Activated naive CD4-positive, alpha-beta T cell treated with anti-CD3 and anti-CD28 coated beads for 36 hours (primary cell): Measurements from ENCODE around the gene HAPLN1. TPM values are rescaled to one million over a fixed set of nuclear protein-coding genes. Genes with fewer than 3 reads are reported as not detected.
"Not testable (repeated sequence)": the region's sequence is repeated elsewhere in the genome, so short reads cannot be mapped to it uniquely, and the experiment has no call there.

Experiments used
- CTCF ChIA-PET: fragments of 350-600 bp; sonication (Branson Sonifier 250); formaldehyde crosslinking; loops from one replicate; lab custom pipeline; 2021; ENCODE audit warnings: antibody characterized with exemption; lab: Charles Lee
- DNase-seq: peaks from one replicate; pipeline ENCODE4 v3.0.0-alpha.2; 2020
- H3K27ac Mint-ChIP-seq: one replicate; pipeline ENCODE4 v1.8.0; 2021; ENCODE audit warnings: mild to moderate bottlenecking, mixed read lengths
- H3K27me3 Mint-ChIP-seq: one replicate; pipeline ENCODE4 v1.8.0; 2021; ENCODE audit warnings: low read depth, mixed read lengths
- H3K36me3 Mint-ChIP-seq: one replicate; pipeline ENCODE4 v1.8.0; 2021; ENCODE audit warnings: low read depth, mixed read lengths
- H3K4me1 Mint-ChIP-seq: one replicate; pipeline ENCODE4 v1.8.0; 2021; ENCODE audit warnings: low read depth, mixed read lengths
- H3K4me3 Mint-ChIP-seq: one replicate; pipeline ENCODE4 v1.8.0; 2021; ENCODE audit warnings: mild to moderate bottlenecking, moderate library complexity, mixed read lengths
- H3K9me3 Mint-ChIP-seq: one replicate; pipeline ENCODE4 v1.8.0; 2021; ENCODE audit warnings: mixed read lengths
- intact Hi-C: fragments of 100-400 bp; cut with micrococcal nuclease; formaldehyde crosslinking; loops from one replicate; pipeline ENCODE4 v1.15.1; 2023
- total RNA-seq, 2 experiments: library from RNA; stranded (reverse); gene quantifications; one replicate each; pipeline ENCODE4 v1.2.3, GENCODE V29; 2021

The HAPLN1 gene
- not detected for total RNA-seq

DNA sequence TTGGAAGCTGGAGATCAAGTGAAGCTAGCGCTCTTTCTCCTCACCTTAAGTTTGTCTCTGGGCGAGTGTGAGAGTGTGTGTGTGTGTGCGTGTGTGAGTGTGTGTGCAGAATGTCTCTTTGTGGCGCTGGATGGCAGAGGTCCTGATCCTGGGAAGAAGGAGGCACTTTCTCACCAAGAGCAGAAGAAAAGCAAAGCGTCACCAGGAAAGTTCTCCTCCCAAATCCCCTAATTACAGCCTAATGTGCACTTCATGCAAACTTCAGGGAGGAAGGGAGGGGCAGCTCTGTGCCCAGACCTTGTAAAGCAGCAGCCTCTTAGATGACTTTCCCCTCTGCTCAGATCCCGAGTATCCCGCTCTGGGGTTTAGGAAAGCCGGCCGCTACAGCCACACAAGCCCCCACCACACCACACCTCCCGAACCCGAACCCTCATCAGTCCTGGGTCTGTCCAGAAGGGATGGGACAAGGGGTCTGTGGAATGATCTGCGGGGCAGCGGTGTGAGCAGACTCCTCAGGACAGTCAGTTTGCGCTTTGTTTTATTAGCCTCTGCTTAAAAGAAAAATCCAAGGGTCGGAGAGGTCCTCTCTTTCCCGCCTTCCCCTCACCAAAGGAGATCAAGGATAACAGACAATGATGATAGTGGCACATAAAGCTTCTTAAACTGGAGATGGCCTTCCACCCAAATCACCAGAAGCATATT lies at the start of gene HAPLN1:
Gene HAPLN1 (minus strand): TSS at position 20 of the 702 bp plus-strand sequence. CDS start 47,332 bp downstream, outside the sequence.
- no peak for DNase-seq
- Mint-ChIP-seq H3K27ac (no peak within 1 kb of the TSS), H3K27me3 (peaks cover 55% of the 10 kb centered on the region), H3K9me3 (no peaks in the 10 kb centered on the region), H3K4me3 (no peak within 1 kb of the TSS), H3K4me1 (peaks cover 6% of the 10 kb centered on the region), H3K36me3 (no peaks in the 10 kb centered on the region)
- intact Hi-C loops = no loop called here
- CTCF ChIA-PET = no interaction called here

GRCh38 chr5:83767409-83767992 lies 46.8 kb upstream of the HAPLN1 start:
- Mint-ChIP-seq H3K4me3 (no peak overlapping the region), H3K36me3 (no peaks in the 10 kb centered on the region), H3K9me3 (peaks cover 13% of the 10 kb centered on the region), H3K4me1 (no peaks in the 10 kb centered on the region), H3K27ac (no peak overlapping the region), H3K27me3 (no peaks in the 10 kb centered on the region)
- intact Hi-C loops = no loop called here
- CTCF ChIA-PET = no interaction called here
- no peak for DNase-seq

GRCh38 chr5:83764101-83764500 lies 43.4 kb upstream of the HAPLN1 start:
- Mint-ChIP-seq H3K27ac (no peak overlapping the region), H3K9me3 (peaks cover 13% of the 10 kb centered on the region), H3K27me3 (no peaks in the 10 kb centered on the region), H3K4me3 (no peak overlapping the region), H3K4me1 (no peaks in the 10 kb centered on the region), H3K36me3 (no peaks in the 10 kb centered on the region)
- DNase-seq = no peak
- intact Hi-C loops = no loop called here
- CTCF ChIA-PET = no interaction called here

GRCh38 chr5:83760579-83760978 lies 39.9 kb upstream of the HAPLN1 start:
- Mint-ChIP-seq H3K27me3 (no peaks in the 10 kb centered on the region), H3K9me3 (no peaks in the 10 kb centered on the region), H3K4me1 (no peaks in the 10 kb centered on the region), H3K36me3 (no peaks in the 10 kb centered on the region), H3K27ac (no peak overlapping the region), H3K4me3 (no peak overlapping the region)
- DNase-seq = no peak
- CTCF ChIA-PET = no interaction called here
- intact Hi-C loops = no loop called here

DNA sequence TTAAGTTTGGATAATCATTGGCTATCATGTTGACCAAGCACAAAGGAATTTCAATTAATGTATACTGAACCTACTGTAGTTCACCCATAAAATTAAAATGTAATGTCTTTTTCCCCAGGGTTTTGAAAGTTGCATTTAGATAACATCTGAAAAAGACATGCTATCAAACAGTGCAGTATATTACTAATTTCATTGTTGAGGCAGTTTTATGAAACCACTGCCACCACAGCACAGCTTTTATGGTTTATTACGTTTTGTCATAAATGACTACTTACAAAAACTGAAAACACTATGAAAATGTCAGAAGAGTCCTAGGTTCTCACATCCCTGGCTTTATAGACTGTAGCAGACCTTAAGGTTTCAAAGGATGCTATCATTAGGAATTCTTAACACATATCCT lies 32.0 kb upstream of the HAPLN1 start:
- CTCF ChIA-PET = no interaction called here
- Mint-ChIP-seq H3K27me3 (peaks cover 11% of the 10 kb centered on the region), H3K9me3 (peaks cover 5% of the 10 kb centered on the region), H3K27ac (no peak overlapping the region), H3K36me3 (no peaks in the 10 kb centered on the region), H3K4me1 (no peaks in the 10 kb centered on the region), H3K4me3 (no peak overlapping the region)
- intact Hi-C loops = no loop called here
- no peak for DNase-seq

DNA sequence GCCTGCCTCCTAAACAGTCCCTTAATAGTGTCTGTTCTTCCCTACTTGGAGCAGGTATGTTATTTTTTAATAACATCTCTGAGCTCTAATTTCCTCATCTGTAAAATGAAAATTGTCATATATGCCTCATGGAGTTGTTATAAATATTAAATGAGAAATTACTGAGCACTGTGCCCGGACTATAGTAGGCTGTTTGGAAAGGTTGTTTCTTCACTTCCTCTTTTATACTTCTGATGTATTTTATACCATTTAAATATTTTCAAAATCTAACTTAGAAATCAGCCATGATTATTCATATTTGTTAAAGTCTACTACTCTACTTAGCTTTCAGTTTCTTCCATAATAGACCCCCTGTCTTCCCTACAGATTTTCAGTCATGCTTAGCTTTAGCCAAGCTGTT lies 30.5 kb upstream of the HAPLN1 start:
- no peak for DNase-seq
- H3K9me3 Mint-ChIP-seq = peaks cover 5% of the 10 kb centered on the region
- no peaks in the 10 kb centered on the region for H3K4me1 Mint-ChIP-seq
- no peak overlapping the region for H3K27ac Mint-ChIP-seq
- intact Hi-C loops = no loop called here
- CTCF ChIA-PET = no interaction called here
- no peaks in the 10 kb centered on the region for H3K36me3 Mint-ChIP-seq
- H3K4me3 Mint-ChIP-seq = no peak overlapping the region
- H3K27me3 Mint-ChIP-seq = peaks cover 11% of the 10 kb centered on the region

DNA sequence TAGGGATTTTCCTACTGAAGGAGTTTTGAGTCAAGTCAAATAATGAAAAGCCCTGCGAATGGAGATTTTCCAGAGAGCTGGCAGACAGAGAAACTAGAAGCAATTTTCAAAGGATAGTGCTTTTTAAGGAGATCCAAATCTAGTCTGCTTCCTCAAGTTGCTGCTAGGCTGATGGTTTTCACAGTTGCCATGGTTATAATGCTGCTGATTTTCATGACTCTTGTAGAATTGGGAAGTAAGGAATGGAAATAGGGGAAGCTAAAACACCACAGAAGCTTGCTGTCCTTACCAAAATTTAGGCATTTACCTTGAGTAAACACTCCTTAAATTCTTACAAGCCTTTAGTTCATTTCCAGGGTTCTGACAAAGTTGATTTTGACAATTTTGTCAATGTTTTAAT lies 30.1 kb upstream of the HAPLN1 start:
- CTCF ChIA-PET = no interaction called here

GRCh38 chr5:83745816-83746215 lies 25.2 kb upstream of the HAPLN1 start:
- CTCF ChIA-PET = no interaction called here
- intact Hi-C loops = no loop called here

More for the DNA sequence above, 30.1 kb upstream of the HAPLN1 start:
- intact Hi-C loops = no loop called here
- no peak overlapping the region for H3K27ac Mint-ChIP-seq
- no peaks in the 10 kb centered on the region for H3K4me1 Mint-ChIP-seq
- no peaks in the 10 kb centered on the region for H3K36me3 Mint-ChIP-seq
- no peak overlapping the region for H3K4me3 Mint-ChIP-seq
- peaks cover 11% of the 10 kb centered on the region for H3K27me3 Mint-ChIP-seq
- peaks cover 5% of the 10 kb centered on the region for H3K9me3 Mint-ChIP-seq
- no peak for DNase-seq

DNA sequence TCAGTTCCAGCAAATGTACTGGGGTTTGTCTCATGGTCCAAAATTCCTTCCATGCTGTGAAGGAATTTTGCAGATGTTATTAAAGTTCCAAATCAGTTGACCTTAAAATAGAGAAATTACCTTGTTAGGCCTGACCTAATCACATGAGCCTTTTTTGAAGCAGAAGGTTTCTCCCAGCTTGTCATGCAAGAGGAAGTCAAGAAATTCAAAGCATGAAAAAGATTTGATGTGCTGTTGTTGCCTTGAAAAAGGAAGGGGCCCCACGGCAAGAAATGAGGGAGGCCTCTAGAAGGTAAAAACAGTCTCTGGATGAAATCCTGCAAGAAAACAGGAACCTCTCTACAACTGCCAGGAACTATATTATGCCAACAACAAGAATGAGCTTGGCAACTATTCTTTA lies 24.2 kb upstream of the HAPLN1 start:
- peaks cover 2% of the 10 kb centered on the region for H3K9me3 Mint-ChIP-seq
- no peaks in the 10 kb centered on the region for H3K36me3 Mint-ChIP-seq
- DNase-seq = no peak
- H3K27ac Mint-ChIP-seq = no peak overlapping the region
- H3K27me3 Mint-ChIP-seq = peaks cover 5% of the 10 kb centered on the region
- no peaks in the 10 kb centered on the region for H3K4me1 Mint-ChIP-seq
- intact Hi-C loops = no loop called here
- no peak overlapping the region for H3K4me3 Mint-ChIP-seq
- CTCF ChIA-PET = interaction anchor here (0.5 kb wide), 1 partner anchor 25 kb away, joined by 3 read pairs; no protein-coding TSS in a partner anchor

More at GRCh38 chr5:83745816-83746215, 25.2 kb upstream of the HAPLN1 start:
- Mint-ChIP-seq H3K4me3 (no peak overlapping the region), H3K36me3 (no peaks in the 10 kb centered on the region), H3K4me1 (no peaks in the 10 kb centered on the region), H3K9me3 (peaks cover 5% of the 10 kb centered on the region), H3K27ac (no peak overlapping the region), H3K27me3 (peaks cover 5% of the 10 kb centered on the region)
- DNase-seq = no peak

GRCh38 chr5:83742089-83742488 lies 21.4 kb upstream of the HAPLN1 start:
- H3K4me3 Mint-ChIP-seq = no peak overlapping the region

GRCh38 chr5:83741571-83741970 lies 20.9 kb upstream of the HAPLN1 start:
- H3K27ac Mint-ChIP-seq = no peak overlapping the region
- peaks cover 5% of the 10 kb centered on the region for H3K27me3 Mint-ChIP-seq
- H3K4me1 Mint-ChIP-seq = no peaks in the 10 kb centered on the region
- no peak for DNase-seq
- intact Hi-C loops = no loop called here
- no peaks in the 10 kb centered on the region for H3K36me3 Mint-ChIP-seq
- no peaks in the 10 kb centered on the region for H3K9me3 Mint-ChIP-seq
- CTCF ChIA-PET = no interaction called here
- H3K4me3 Mint-ChIP-seq = no peak overlapping the region

More at GRCh38 chr5:83742089-83742488, 21.4 kb upstream of the HAPLN1 start:
- Mint-ChIP-seq H3K36me3 (no peaks in the 10 kb centered on the region), H3K27ac (no peak overlapping the region), H3K4me1 (no peaks in the 10 kb centered on the region), H3K27me3 (peaks cover 5% of the 10 kb centered on the region), H3K9me3 (no peaks in the 10 kb centered on the region)
- DNase-seq = no peak
- intact Hi-C loops = no loop called here
- CTCF ChIA-PET = no interaction called here

- CTCF ChIA-PET = no interaction called here
- no peak for DNase-seq
- peaks cover 5% of the 10 kb centered on the region for H3K27me3 Mint-ChIP-seq
- H3K27ac Mint-ChIP-seq = no peak overlapping the region
- H3K4me1 Mint-ChIP-seq = no peaks in the 10 kb centered on the region
- intact Hi-C loops = no loop called here
- no peak overlapping the region for H3K4me3 Mint-ChIP-seq
- H3K36me3 Mint-ChIP-seq = no peaks in the 10 kb centered on the region
- H3K9me3 Mint-ChIP-seq = peaks cover 2% of the 10 kb centered on the region
These were observed 20.1 kb upstream of the HAPLN1 start for GRCh38 chr5:83740741-83741140.

DNA sequence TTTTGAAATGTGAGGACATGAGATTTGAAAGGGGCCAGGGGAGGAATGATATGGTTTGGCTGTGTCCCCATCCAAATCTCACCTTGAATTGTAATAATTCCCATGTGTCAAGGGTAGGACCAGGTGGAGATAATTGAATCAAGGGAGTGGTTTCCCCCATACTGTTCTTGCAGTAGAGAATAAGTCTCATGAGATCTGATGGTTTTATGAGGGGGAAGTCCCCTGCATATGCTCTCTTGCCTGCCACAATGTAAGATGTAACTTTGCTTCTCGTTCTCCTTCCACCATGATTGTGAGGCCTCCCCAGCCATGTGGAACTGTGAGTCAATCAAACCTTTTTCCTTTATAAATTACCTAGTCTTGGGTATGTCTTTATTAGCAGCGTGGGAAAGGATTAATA lies 15.5 kb upstream of the HAPLN1 start:
- H3K4me3 Mint-ChIP-seq, DNase-seq, intact Hi-C loops, H3K4me1 Mint-ChIP-seq, H3K36me3 Mint-ChIP-seq, H3K27ac Mint-ChIP-seq, CTCF ChIA-PET, H3K27me3 Mint-ChIP-seq: not testable (repeated sequence)
- H3K9me3 Mint-ChIP-seq = peaks cover 10% of the 10 kb centered on the region
